AML-193 (cell line): Measurements from ENCODE around the gene GEN1.
A peak's percentile ranks its signal among the peaks of the same experiment; 100 is the strongest.

Experiments
- DNase-seq, 2 experiments: peaks; one replicate each; lab custom pipeline; 2025; lab: John Stamatoyannopoulos, UW

The GEN1 gene

DNA sequence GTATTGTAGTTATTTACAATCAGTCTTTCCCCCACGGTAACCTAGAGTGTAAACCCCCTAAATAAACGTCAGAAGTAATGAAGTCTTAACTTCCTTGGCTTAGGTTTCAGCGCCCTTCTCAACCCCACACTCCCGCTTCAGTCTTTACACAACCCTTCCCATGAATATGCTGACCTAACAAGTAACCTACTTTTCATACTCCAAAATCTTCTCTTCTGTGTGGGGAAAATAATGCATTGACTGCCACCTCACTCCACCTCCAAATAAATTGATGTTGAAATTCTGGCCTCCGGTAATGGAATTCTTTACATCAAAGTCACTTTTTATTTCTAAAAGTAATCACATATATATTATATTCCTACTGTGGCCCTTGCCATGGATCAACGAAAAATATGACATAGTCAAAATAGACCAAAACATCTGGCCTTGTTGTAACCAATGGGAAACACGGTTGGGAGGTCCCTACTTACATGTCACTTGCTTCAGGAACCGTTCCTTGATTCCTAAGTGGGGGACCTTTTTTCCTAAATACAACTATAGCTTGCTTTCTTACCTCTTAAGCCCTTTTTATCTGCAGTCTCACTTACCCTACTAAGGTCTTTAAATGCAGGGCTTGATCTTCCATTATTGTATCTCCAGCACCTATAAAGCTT, 961 bp downstream of the GEN1 start:
- DNase-seq: no peak

DNA sequence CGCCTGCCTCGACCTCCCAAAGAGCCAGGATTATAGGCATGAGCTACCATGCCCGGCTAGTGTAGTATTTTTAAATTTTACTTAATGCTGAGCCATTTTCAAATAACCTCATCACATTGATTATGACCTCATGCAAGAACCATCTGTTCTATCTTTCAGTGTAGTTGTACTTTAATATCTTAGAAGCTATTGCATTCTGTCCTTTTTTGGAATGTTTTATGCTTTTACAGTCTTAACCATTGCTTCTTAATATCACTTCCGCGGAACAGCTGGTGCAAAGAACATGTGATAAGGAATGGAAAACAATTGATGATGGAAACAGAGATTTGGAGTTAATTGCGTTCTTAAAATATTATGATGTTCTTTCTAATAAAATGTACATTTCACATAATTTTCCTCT, 2.7 kb downstream of the GEN1 start:
- DNase-seq: no peak

DNA sequence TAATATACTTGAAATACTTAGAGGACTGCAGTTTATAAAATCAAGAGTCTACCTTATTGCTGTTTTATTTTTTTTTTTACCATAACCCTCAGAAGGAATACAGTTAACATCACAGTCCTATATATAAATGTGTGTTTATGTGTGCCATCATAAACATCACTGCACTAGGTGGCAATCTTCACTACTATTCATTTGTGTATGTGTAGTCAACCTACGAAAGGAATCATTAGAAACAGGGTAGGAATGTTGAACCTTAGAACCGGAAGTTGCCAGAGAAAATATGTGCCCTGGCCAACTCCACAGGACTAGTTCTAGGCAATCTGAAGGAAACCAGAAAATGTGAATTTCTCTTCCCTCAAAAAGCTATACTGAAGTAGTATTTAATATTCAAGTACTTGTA, 3.4 kb downstream of the GEN1 start:
- no peak for DNase-seq

DNA sequence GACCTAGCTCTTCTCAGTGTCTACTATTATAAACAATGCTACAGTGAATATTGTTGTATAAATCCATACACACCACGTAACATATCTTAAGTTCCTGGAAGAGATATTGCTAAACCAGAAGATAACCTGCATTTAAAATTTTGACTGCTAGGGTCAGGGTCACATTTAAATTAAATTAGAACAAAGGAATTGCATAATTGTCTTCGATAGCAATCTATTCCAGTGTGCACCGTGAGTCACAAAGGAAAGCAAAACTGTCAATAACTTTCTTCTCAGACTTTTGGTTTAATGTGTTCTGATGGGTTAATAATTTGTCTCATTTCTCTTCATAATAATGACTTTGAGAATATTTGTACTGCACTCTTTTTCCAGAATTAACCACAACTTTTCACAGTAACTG, 4.2 kb downstream of the GEN1 start:
- peak in 1 of 2 experiments; percentile 25 for DNase-seq

DNA sequence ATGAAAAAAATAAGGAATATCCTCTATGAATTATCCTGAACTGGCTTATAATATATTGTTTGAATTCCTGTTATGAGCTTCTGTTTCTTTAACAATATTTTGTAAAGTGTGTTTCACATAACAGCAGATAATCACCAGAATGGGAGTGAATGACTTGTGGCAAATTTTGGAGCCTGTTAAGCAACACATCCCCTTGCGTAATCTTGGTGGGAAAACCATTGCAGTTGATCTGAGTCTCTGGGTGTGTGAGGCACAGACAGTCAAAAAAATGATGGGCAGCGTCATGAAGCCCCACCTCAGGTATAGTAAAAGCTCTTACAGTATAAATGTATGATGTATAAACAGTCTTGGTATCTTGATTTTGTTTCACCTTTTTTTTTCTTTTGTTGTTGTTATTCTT, 5.9 kb downstream of the GEN1 start:
- DNase-seq: peak; percentile 35 to 61

DNA sequence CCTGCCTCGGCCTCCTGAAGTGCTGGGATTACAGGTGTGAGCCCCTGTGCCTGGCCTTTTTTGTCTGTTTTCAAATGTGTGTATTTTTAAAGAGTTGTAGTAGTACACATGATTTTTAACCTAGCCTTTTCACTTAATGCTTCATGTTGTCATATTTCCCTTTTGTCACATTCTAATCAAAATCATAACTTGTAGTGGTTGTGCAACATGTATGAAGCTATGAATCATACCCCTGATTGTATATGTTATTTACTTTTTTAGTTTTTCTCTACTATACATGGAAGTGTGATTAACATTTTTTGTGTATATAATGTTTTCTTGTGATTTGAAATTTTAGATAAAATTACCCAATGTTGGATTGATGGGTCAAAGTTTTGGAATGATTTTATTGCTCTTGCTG, 8.5 kb downstream of the GEN1 start:
- no peak for DNase-seq

DNA sequence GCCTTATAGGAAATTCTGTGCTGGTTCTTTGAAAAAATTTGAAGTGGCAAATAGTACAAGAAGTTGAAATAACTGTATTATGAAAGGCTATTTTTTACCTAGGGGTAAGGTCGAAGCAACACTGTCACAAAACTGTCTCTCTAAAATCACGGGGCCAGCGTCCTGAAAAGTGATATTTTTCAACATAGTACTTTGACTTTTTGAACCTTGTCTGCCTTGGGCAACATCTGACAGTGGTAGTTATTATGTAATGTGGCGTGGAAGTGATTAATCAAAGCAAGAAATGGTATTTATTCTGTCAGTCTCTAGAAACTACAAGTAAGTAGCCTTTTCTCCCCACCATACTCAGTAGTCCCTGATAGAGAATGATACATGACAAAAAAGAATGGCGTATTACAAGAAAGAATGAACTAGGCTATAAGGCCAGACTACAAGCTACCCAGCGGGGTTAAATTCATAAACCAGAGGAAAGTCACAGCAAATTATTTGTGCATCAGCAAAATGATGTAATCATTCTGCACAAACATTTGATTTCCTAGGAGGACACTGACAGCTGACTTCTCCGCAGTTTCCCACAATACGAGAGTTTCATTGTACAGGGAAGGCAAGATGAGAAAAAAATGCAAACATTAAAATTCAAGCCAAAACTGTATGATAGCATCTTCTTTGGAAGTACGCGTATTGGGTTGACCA, 9.8 kb downstream of the GEN1 start:
- DNase-seq: no peak

DNA sequence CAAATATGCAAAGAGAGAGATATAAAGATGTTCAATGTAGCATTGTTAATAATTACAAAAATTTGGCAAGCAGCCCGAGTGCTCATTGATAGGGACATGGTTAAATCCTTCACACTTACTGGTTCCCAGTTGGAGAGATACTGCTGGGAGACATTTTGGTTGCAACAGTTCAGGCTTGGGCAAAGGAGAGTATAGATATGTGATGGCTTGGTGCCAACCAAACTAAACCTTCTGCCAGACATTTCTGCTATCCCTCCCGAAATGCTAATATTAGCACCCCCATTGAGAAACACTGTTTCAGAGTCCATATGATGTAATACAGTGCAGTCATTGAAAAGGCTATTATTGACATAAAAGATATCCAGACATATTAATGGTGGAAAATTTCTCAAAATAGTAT, 11.5 kb downstream of the GEN1 start:
- no peak for DNase-seq

DNA sequence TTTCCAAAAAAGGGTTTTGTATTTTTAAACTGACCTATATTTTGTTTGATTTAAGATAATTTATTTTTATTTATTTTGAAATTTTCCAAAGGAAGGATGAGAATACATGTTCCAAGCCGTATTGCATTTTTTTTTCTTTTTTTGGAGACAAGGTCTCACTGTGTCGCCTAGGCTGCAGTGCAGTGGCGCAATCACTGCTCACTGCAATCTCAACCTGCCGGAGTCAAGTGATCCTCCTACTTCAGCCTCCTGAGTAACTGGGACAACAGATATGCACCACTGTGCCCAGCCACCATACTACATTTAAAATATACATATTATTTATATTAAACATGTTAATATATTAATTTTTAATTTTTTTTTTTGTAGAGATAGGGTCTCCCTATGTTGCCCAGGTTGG, 15.0 kb downstream of the GEN1 start:
- no peak for DNase-seq

DNA sequence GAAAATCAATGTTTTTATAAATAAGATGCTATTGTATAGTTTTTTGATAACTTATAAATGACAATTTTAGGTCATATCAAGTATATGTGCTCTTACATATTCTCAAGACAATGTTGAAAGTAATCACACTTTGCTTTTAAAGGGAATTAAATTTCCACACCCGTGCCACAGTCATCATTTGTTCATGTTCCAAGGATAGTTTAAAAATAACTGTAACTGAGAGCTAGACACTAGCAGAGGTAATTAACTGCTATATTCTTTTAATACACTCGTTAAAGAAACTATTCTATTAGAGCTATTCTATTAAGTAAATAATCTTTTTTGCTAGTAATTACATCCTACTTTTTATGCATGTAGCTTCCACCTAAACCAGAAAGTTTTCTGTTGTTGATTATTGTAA, 18.0 kb downstream of the GEN1 start:
- no peak for DNase-seq

DNA sequence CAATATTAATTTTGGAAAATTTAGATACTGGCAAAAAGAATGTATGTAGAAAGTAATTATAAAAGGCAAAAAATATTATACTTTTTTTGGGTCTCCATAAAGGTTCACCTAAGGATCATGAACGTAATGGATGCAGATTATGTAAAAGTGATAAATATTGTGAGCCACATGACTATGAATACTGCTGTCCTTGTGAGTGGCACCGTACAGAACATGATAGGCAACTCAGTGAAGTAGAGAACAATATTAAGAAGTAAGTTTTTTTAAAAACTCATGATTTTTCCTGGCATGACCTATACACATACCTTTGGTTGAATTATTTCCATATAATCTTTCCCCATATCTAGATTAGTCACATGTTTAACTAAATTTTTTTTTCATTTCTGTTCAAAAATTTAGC, 18.6 kb downstream of the GEN1 start:
- DNase-seq: no peak

DNA sequence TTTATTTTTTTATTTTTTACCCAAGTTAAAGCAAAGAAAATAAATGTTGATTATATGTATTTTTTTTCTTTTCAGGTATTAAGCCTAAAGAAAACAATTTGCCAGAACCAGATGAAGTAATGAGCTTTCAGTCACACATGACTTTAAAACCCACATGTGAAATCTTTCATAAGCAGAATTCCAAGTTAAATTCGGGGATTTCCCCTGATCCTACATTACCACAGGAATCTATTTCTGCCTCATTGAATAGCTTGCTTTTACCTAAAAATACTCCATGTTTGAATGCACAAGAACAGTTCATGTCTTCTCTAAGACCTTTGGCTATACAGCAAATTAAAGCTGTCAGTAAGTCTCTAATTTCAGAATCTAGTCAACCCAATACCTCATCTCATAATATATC, 26.6 kb downstream of the GEN1 start:
- DNase-seq: no peak

DNA sequence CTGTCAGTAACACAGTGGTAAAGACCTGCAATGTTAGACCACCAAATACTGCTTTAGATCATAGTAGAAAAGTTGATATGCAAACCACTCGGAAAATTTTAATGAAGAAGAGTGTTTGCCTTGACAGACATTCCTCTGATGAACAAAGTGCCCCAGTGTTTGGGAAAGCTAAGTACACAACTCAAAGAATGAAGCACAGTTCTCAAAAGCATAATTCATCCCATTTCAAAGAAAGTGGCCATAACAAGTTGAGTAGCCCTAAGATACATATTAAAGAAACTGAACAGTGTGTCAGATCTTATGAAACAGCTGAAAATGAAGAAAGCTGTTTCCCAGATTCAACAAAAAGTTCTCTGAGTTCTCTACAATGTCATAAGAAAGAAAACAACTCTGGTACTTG, 27.5 kb downstream of the GEN1 start:
- DNase-seq: no peak

DNA sequence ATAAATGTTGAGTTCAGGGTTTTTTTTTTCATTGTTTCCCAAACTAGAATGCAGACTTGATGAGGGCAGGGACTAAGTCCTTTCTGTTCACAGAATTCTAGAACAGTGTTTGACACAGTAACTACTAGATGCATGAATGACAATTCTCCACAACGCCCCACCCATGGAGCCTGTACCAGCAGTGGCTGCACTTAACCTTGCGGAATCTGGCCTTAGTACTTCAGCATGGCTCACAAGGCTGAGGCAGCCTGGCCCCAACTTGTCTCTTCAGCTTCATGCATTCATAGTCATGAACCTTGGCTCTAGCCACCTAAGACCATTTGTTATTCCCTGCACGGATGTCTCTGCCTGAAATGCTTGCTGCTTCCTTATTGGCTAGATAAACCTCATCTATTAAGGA, 32.8 kb downstream of the GEN1 start:
- no peak for DNase-seq

DNA sequence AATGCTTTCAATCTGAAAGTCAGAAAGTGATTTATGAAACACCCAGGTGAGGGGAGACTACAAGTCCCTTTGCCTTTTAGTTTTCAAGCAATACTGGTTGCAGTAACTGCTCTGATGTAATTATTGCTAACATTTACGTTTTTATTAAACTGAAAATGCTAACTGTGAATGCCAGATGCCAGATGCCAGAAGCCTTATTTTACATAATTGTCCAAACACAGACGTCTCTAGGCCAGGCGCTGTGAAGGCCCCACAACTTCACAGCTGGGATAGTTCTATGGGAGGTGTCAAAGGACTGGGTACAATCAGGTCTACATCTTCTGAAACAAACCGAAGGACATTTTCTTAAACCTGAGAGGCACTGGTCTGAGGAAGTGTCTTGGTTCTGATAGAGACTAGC, 34.8 kb downstream of the GEN1 start:
- DNase-seq: no peak

DNA sequence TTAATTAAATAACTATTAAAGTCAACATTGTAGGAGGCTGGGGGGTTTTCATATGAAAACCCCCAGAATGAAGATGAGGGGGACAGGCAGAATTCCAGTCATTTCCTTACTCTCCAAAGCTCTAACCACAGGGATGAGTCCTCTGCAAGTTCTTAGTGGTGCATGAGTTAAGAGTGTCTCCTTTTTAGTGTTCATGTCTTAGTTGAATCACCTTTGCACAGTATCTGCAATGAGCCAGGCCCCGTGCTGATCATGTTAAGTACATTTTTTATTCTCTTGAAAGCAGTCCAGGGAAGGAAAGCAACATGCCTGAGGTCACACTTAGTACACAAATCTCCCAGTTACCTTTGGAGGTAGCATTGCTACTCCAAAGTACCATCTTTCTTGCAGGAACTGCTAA, 36.6 kb downstream of the GEN1 start:
- no peak for DNase-seq

DNA sequence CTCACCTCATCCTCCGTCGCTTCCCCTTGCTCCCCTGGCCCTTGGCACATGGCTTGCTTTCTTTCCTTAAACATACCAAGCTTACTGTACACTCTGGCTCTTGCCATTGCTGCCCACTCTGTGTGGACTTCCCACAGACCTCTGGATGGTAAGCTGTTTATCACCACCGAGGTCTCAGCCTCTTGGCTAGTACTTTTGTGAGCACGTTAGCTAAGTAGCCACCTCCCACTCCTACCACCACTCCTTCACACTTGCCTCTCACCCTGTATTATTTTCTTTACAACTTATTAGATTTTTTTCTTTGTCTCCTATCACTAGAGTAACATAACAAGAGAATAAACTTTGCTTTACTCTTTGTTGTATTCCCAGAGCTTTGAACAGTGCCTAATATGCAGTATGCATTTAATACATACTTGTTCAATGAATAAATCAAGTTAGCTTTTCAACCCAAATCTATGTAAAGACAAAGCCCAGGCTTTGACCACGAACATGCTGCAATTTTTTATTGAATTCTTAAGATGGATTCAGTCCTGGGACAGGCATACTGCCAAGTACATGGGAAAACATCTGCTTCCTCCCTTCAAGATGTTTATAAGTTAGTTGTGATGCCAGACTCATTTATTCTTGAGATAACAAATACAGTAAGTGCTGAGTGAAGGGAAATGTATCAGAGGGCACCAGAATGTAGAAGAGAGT, 37.3 kb downstream of the GEN1 start:
- no peak for DNase-seq

DNA sequence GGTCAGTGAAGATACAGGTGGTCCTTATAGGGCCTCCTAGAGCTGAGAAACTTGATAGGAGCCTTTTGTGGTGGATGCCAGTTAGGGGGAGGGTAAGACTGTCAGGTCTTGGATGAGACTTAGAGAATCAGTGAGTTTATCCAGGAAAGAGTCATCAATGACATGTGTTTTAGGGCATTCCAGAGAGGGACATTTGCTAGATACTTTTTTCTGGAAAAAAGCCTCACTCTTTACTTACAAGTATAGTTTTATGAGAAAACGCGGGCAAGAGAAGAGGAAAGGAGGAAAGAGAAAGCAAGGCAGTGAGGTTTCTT, 37.8 kb downstream of the GEN1 start:
- no peak for DNase-seq

DNA sequence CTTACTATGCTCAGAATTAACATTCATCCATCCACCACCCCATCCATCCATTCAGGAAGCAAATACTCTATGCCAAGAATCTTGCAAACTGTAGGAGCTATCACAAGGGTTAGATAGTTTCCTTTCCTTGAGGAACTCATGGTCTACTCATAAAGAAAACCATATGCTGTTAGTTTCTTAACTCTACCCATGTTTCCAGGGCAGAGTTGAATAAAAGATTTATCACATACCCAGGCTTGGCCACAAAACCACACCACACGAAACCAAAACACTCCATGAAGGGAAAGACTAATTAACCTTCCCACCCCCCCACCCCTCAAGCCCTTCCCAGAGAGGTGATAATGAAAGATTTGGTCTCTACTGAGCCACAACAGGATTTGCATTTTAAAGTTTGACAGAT, 38.6 kb downstream of the GEN1 start:
- DNase-seq: no peak

DNA sequence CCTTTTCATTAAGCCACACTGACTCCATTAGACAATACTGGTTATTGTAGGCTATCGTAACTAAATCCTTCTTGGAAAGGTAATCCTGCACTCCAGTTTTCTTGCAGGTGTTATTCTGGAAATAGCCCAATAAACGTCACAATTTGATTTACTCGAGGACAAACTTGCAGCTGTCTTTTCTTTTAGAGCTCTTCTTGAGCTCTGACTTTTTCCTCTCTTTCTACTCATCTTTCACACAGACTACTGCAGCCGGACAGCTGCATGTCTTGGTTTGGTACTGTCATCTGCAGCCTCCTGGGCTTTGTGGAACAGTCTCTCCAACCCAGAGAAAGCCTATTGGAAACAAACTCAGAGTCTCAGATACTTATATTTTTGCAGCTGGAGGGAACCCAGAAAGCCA, 39.4 kb downstream of the GEN1 start:
- DNase-seq: no peak

DNA sequence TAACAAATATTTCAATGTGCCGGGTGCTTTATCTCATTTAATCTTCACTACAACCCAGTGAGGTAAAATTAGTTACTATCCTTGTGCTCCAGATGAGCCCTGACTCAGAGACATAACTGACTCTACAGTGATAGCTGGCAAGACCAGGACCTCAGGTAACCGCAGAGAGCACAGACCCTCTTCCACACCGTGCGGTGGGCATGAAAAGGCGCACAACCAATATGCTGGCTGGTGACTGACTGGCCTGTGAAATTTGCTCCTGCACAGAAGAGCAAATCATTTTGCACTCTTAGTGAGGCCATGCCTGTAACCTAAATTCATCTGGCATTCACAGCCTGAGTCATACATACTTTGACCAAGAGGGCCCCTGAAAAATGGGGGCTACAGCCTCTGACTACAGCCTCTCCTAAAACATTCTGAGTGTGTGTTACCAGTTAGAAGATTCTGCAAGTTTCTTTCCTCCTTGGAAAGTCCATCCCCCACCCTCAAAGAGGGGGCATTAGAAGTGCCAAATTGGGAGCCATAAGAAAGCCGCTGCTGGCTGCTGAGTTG, 39.9 kb downstream of the GEN1 start:
- no peak for DNase-seq

DNA sequence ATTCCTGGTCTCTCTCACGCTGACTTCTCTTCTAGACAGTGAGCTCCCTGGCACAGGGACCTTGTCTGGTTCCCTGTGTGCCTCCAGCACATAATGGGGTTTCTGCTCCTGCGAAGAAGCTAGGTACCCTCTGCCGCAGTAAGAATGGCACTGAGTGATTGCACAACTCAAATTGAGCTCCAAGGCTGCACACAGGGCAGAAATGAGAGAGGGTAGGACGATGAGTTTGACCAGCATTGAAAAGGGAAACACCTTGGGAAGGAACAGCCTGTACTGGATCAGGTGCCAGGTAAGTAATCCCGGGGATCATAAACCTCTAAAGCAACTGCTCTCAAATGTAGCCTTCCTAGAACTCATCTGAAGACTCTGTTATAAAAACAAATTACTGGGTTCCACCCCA, 41.4 kb downstream of the GEN1 start:
- DNase-seq: no peak

DNA sequence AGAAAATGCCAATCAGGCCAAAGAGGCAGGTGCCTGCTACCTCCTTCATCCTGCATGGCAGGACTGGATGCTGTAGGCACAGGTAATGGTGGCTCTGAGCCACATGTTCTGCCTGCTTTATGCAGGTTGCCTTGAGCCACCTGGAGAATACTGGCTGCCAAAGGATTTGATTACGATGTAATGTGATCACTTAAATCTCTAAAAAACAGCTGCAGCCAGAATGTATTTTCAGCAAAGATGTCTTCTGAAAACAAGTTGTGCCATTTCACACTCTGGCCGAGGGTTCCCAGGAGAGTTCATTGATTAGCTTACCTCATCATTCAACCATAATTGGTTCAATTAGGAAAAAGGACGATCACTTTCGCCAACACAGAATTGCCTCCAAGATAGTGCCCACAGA, 44.4 kb downstream of the GEN1 start:
- DNase-seq: no peak
